CD4-positive, alpha-beta T cell treated with Interleukin-4 for 4 hours (primary cell): ENCODE results near the gene ADAMTS6.
"Not testable (repeated sequence)": the region's sequence is repeated elsewhere in the genome, so short reads cannot be mapped to it uniquely, and the experiment has no call there.

ENCODE experiments used
- DNase-seq: peaks from one replicate; pipeline ENCODE4 v3.0.0-alpha.2; 2020

The ADAMTS6 gene

GRCh38 chr5:65359569-65359968 lies 122.2 kb downstream of the ADAMTS6 start:
- DNase-seq = no peak

DNA sequence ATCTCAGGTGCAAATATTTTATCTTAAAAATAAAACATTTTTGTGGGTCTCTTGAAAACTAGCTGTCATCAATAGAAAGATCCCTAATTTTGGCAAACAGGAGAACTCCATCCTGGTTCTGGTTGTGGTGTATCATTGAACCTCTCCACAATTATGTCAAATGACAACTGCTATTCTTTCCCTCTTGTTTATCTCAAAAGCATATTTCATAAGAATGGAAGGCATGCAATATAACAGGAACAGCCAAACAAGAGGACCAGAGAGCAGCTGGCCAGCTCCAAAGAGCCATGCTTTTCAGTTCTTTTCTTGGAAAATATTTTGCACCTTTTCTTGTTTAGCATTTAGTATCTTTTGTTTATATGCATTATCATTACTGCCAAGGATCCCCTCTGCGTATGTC lies 125.4 kb downstream of the ADAMTS6 start:
- DNase-seq = no peak

DNA sequence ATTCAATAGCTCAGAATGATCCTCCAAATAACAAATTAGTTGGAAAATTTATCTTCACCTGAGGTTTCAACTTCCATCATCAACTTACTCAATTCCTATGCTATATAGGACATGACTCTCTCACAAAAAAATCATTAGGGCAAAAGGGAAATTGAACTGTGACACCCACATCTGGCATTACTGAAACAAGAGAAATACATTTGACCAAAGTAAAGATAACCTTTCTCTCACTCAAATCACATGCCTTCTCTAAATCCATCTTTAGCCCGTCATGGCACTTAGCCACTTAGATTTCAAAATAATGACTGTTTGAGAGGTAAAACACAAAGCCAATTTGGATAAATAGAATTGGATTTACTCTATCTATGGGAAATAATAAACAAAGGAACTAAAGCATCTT lies 126.4 kb downstream of the ADAMTS6 start:
- no peak for DNase-seq

GRCh38 chr5:65341835-65342234 lies 139.9 kb downstream of the ADAMTS6 start:
- no peak for DNase-seq

GRCh38 chr5:65338606-65339151 lies 143.0 kb downstream of the ADAMTS6 start:
- no peak for DNase-seq

DNA sequence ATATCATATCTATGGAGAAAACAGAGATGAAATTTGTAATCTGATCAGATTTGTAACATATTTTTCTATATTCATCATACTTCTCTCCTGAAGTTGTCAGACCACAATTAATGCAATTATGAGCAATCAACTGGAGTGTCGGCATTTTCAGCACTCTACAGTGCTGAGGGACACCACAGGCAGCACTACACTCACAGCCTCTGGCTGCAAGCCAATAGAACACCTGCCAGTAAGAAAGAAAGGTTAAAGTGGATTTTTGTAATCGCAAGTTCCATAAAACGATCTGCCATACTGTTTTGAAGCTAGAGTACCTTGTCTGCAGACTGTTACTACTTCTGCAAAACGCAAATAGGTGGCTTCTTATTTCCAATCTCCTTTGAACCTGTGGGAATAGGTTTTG lies 147.6 kb downstream of the ADAMTS6 start:
- DNase-seq = no peak

DNA sequence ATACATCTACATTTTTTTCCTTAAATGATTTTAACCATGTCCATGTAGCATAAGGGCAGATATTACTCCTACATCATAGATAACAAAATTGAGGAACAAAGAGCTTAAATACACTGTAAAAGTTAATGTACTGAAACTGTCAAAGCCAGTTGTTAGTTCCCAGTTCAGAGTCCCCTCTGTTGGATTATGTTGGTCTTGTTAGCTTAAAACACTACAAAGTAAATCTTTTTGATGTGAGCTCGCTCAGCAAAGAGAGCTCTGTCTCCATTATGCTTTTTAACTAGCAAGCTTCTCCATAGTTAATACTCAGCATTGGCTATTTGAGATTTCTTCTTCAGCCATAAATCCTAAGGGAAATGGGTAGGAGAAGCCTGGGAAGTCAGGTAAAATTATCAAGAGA lies 149.1 kb downstream of the ADAMTS6 start:
- DNase-seq = no peak

DNA sequence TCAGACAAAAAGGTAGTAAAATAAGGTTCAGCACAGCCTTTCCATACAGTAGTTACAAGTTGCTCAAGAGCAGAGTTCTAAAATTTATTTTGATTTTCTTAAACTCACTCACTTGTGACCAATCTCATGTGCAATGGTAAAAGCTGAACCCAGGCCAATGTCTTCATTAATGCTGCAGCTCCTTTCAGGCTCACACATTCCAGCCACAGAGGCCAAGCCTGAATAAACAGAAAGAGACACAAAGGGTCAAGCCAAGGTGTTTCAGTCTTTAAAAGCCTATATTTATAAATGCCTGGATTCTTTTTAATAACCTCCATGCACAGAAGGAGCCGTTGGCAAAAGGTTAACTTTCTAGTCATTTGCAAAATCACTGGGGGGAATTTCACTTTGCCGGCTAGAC lies 152.5 kb downstream of the ADAMTS6 start:
- no peak for DNase-seq

DNA sequence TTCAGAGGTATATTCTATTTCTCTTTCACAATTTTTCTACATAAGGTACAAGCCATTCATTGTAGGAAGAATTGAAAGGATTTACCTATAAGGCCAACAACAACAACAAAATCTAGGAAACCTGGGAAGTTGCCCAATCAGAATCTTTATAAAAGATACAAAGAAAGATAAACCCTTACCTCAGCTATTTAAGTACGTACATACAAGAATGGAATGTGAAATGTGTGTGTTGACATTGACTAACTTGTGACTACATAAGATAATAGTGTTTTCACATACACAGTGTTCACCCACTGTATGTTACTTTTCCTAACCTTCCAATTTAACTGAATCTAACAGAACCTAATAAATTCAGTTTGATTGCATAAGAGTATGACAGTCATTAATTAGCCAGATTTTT lies 154.1 kb downstream of the ADAMTS6 start:
- DNase-seq = no peak

DNA sequence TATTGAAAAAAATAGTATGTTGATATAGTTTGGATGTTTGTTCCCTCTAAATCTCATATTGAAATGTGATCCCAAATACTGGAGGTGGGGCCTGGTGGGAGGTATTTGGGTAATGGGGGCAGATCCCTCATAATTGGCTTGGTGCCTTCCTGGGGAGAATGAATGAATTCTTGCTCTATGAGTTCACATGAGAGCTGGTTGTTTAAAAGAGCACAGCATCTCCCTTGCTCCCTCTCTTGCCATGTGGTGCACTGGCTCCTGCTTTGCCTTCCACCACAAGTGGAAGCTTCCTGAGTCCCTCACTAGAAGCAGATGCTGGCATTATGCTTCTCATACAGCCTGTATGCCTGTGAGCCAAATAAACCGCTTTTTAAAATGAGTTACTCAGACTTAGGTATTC lies 154.8 kb downstream of the ADAMTS6 start:
- DNase-seq = no peak

- DNase-seq = no peak
Observed at GRCh38 chr5:65324226-65324625, 157.5 kb downstream of the ADAMTS6 start.

DNA sequence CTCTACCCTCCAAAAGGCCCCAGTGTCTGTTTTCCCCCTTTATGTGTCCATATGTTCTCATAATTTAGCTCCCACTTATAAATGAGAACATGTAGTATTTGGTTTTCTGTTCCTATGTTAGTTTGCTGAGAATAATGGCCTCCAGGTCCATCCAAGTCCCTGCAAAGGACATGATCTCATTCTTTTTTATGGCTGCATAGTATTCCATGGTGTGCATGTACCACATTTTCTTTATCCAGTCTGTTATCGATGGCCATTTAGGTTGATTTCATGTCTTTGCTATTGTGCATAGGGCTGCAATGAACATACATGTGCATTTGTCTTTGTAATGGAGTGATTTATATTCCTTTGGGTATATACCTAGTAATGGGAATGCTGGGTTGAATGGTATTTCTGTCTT lies 161.0 kb downstream of the ADAMTS6 start:
- DNase-seq = not testable (repeated sequence)

- no peak for DNase-seq
Observed at GRCh38 chr5:65320250-65320649, 161.5 kb downstream of the ADAMTS6 start.

DNA sequence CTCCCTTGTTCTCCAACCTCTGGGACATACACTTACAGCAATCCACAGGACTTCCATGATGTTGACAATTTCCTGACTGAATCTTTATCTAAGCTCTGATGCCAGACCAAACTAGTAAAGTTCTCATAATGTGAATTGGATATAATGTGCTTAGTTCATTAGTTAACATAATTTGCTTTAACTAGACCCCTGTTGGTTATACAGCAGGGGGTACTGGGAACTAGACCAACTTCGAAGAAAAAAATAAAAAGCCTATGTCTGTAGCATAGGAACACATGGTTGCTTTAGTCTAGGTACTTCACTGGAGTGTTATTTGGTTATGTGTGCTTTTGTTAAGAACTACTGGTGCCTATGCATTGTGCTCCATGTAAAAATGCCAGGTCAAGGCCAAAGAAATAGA lies 173.8 kb downstream of the ADAMTS6 start:
- no peak for DNase-seq

DNA sequence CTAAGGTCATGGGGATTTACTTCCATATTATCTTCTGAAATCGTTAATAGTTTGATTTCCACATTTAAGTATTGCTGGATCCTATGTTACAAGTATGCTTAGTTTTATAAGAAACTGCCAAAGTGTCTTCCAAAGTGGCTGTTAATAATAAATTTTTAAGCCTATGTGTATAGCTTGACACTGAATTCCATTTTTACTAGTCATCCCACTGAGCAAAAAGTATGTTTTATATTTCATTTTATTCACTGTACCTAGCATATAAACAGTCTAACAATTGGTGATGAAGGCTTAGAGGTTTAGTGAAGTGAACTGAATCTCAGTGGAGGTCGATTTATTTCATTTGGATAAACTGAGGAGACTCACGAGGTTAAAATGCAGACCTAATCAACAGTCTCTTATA lies 174.6 kb downstream of the ADAMTS6 start:
- no peak for DNase-seq

- DNase-seq = no peak
Observed at GRCh38 chr5:65305913-65306312, 175.8 kb downstream of the ADAMTS6 start.

DNA sequence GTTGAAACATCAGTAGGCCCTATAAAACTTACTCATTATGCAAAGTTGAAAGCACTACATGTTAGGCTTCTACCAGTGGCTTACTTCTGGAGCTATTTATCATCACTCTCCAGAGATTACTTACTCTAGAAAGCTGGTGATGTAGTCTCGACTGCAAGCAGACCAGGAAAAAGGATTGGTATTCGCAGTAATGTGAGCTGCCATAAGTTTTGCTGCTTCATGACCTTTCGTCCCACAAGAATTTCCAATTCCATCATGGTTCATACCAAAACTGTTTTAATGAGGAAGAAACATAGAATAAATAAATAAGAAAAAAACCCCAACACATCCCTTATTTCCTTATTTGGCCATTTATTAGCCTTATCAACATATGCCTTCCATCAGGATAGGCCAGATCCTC lies 181.9 kb downstream of the ADAMTS6 start:
- DNase-seq = no peak

- DNase-seq = no peak
Observed at GRCh38 chr5:65296067-65296466, 185.7 kb downstream of the ADAMTS6 start.

GRCh38 chr5:65292196-65292595 lies 189.5 kb downstream of the ADAMTS6 start:
- DNase-seq = no peak

DNA sequence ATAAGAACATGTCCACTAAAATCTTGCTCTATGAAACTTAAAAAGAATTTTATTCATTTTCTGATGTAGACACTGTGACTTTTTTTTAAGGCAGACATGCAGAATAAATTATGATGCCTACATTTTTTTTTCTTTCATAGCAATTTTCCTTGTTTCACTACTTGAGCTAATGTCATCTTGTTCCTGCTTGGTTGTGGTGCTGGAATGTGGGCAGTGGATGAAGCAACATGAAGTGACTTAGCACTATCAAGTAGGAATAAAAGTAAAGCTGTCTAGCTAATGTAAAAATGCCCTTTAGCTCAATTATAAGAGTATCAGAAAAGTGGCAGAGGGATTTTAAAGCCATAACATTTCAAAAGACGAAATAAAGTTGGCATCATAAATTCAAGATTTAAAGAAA lies 191.0 kb downstream of the ADAMTS6 start:
- DNase-seq = no peak

DNA sequence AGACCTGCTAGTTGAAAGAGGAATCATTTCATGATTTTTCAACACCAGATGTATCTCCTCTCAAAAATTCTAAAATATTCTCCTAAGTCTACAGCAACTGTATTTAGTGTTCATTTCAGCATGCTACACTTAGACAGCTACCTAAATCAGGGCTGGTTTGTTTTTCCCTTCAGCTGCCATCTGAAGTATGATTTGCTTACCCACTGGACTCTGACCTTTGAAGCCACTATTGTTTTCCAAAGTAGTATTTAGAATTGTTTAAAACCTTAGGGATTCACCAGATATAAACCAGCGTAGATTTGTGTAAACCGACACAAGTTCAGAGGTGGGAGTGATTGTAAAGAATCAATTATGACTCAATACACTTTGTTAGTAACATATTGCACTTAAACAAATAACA lies 193.1 kb downstream of the ADAMTS6 start:
- DNase-seq = no peak

GRCh38 chr5:65279603-65280002 lies 202.1 kb downstream of the ADAMTS6 start:
- no peak for DNase-seq

DNA sequence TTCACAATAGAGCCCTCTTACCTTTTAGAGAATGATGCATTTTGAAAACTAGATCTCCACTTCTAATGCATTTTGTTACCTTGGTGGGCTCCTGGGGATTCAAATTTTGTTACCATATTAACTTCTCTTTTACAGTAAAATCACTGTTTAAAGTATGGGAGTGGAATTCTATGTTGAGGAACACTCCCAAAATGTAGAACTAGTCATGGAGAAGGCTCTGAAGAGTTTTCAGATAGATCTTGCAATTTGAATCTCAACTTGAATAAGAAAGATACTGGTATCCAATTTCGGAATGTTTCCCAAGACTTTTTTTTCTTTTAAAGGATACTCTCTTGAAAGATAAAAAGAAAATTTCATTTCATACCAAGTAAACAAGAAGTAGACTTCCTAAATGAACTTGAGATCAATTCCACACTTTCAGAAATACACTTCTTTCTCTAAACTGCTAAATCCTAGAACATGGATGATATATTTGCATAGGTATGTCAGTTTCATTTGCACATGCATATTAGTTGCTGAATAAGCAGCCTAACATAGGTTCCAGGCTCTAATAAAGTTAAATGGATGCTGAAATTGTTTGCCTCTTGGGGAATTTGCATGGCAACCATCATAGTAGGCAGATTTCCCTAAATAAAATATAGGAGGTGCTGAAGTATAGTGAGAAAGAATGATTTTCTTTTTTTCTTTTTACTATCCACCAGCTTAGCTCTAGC lies 205.4 kb downstream of the ADAMTS6 start:
- DNase-seq = no peak

- DNase-seq = no peak
Observed at GRCh38 chr5:65271906-65272305, 209.8 kb downstream of the ADAMTS6 start.

- no peak for DNase-seq
Observed at GRCh38 chr5:65268525-65268924, 213.2 kb downstream of the ADAMTS6 start.
